IPS-18a (cell line): ENCODE results near the gene MAP2K1.

Experiments
- H3K27ac ChIP-seq: one replicate; pipeline ENCODE4 v1.5.1; 2013; ENCODE audit warnings: low read length
- H3K27me3 ChIP-seq: one replicate; pipeline ENCODE4 v1.6.1; 2013; ENCODE audit warnings: mild to moderate bottlenecking, low read length; ENCODE audit not compliant: control insufficient read depth, insufficient read depth
- H3K36me3 ChIP-seq: one replicate; pipeline ENCODE4 v1.6.1; 2013; ENCODE audit warnings: low read depth, low read length; ENCODE audit not compliant: control insufficient read depth
- H3K4me1 ChIP-seq: one replicate; pipeline ENCODE4 v1.6.1; 2013; ENCODE audit warnings: low read depth, low read length; ENCODE audit not compliant: control insufficient read depth
- H3K4me3 ChIP-seq: one replicate; pipeline ENCODE4 v1.5.1; 2013; ENCODE audit warnings: low read length
- H3K9ac ChIP-seq: one replicate; pipeline ENCODE4 v1.6.1; 2013; ENCODE audit warnings: mild to moderate bottlenecking, low read length, moderate library complexity
- H3K9me3 ChIP-seq: one replicate; pipeline ENCODE4 v1.6.1; 2013; ENCODE audit warnings: low read depth, low read length; ENCODE audit not compliant: control insufficient read depth

The MAP2K1 gene

GRCh38 chr15:66399276-66399675 is 12.6 kb downstream of the MAP2K1 start:
- H3K27me3 ChIP-seq, result no peaks in the 10 kb centered on the region
- H3K4me1 ChIP-seq, result peaks cover 36% of the 10 kb centered on the region
- H3K9me3 ChIP-seq, result no peaks in the 10 kb centered on the region
- H3K27ac ChIP-seq, result no peak overlapping the region
- H3K4me3 ChIP-seq, result no peak overlapping the region
- no peaks in the 10 kb centered on the region for H3K36me3 ChIP-seq
- H3K9ac ChIP-seq, result no peak overlapping the region

- Histone ChIP-seq H3K4me3 (no peak overlapping the region), H3K9me3 (no peaks in the 10 kb centered on the region), H3K36me3 (no peaks in the 10 kb centered on the region), H3K4me1 (peaks cover 46% of the 10 kb centered on the region), H3K27ac (no peak overlapping the region), H3K27me3 (no peaks in the 10 kb centered on the region), H3K9ac (no peak overlapping the region)
Measured at GRCh38 chr15:66400351-66400774, 13.7 kb downstream of the MAP2K1 start.

- Histone ChIP-seq H3K36me3 (no peaks in the 10 kb centered on the region), H3K27me3 (no peaks in the 10 kb centered on the region), H3K4me3 (no peak overlapping the region), H3K27ac (no peak overlapping the region), H3K9ac (no peak overlapping the region), H3K9me3 (no peaks in the 10 kb centered on the region), H3K4me1 (peaks cover 56% of the 10 kb centered on the region)
Measured at GRCh38 chr15:66401130-66402021, 14.7 kb downstream of the MAP2K1 start.

DNA sequence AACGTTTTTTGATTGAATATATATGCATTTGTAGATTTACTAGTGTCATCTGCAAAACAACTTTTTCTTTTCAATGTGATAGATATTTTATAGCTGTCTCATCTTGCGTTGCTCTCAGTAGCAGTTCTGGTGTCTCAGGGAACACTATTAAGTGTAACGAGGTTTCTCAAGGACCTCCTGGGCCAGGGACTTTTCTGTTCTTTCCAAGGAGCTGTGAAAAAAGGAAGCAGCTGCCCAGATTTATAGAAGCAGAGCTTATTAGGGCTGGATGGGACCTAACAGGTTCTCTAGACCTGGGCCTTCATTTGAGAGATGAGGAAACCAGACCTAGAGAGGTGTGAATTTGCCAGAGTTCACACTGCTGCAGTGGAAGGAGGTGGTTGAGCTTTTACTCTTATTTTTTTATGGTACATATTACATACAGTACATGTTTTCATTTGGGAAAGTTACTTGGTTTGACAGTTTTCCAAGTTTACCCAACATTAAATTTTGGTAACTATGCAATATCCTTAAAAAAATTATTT is 16.1 kb downstream of the MAP2K1 start:
- peak overlapping the region; percentile 29 for H3K9ac ChIP-seq
- H3K4me1 ChIP-seq, result peaks cover 60% of the 10 kb centered on the region
- no peak overlapping the region for H3K4me3 ChIP-seq
- no peaks in the 10 kb centered on the region for H3K36me3 ChIP-seq
- H3K27ac ChIP-seq, result no peak overlapping the region
- H3K27me3 ChIP-seq, result no peaks in the 10 kb centered on the region
- no peaks in the 10 kb centered on the region for H3K9me3 ChIP-seq

GRCh38 chr15:66403323-66403722 is 16.6 kb downstream of the MAP2K1 start:
- H3K9me3 ChIP-seq, result no peaks in the 10 kb centered on the region
- peaks cover 60% of the 10 kb centered on the region for H3K4me1 ChIP-seq
- H3K27ac ChIP-seq, result no peak overlapping the region
- H3K27me3 ChIP-seq, result no peaks in the 10 kb centered on the region
- H3K9ac ChIP-seq, result peak overlapping the region; percentile 29
- no peaks in the 10 kb centered on the region for H3K36me3 ChIP-seq
- no peak overlapping the region for H3K4me3 ChIP-seq

DNA sequence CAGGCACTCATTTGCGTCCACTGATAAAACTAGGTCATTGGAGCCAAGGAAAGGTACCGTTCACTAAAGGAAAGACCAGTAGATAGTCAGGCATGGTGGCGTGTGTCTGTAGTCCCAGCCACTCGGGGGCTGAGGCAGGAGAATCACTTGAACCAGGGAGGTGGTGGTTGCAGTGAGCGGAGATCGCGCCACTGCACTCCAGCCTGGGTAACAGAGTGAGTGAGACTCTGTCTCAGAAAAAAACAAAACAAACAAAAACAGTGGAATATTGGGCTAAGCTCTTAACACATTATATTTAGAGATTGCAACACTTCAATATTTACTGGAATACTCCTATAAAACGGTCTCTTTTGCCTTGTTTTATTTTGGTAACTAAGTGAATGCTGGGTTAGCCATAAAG is 17.4 kb downstream of the MAP2K1 start:
- Histone ChIP-seq H3K27me3 (no peaks in the 10 kb centered on the region), H3K36me3 (no peaks in the 10 kb centered on the region), H3K9me3 (no peaks in the 10 kb centered on the region), H3K4me1 (peaks cover 62% of the 10 kb centered on the region), H3K4me3 (peak overlapping the region; percentile 26), H3K27ac (peak overlapping the region; percentile 73), H3K9ac (peak overlapping the region; percentile 44)

- Histone ChIP-seq H3K4me3 (peak overlapping the region; percentile 26), H3K4me1 (peaks cover 66% of the 10 kb centered on the region), H3K9ac (peak overlapping the region; percentile 44), H3K36me3 (no peaks in the 10 kb centered on the region), H3K27ac (peak overlapping the region; percentile 73), H3K9me3 (no peaks in the 10 kb centered on the region), H3K27me3 (no peaks in the 10 kb centered on the region)
Measured at GRCh38 chr15:66404532-66404931, 17.8 kb downstream of the MAP2K1 start.

GRCh38 chr15:66405007-66405406 is 18.3 kb downstream of the MAP2K1 start:
- Histone ChIP-seq H3K27me3 (no peaks in the 10 kb centered on the region), H3K9ac (peak overlapping the region; percentile 9), H3K4me1 (peaks cover 71% of the 10 kb centered on the region), H3K27ac (peak overlapping the region; percentile 38), H3K9me3 (no peaks in the 10 kb centered on the region), H3K4me3 (no peak overlapping the region), H3K36me3 (no peaks in the 10 kb centered on the region)

- no peak overlapping the region for H3K9ac ChIP-seq
- H3K36me3 ChIP-seq, result no peaks in the 10 kb centered on the region
- H3K9me3 ChIP-seq, result no peaks in the 10 kb centered on the region
- H3K27ac ChIP-seq, result no peak overlapping the region
- peaks cover 73% of the 10 kb centered on the region for H3K4me1 ChIP-seq
- H3K27me3 ChIP-seq, result no peaks in the 10 kb centered on the region
- H3K4me3 ChIP-seq, result no peak overlapping the region
Measured at GRCh38 chr15:66405615-66406014, 18.9 kb downstream of the MAP2K1 start.

- H3K36me3 ChIP-seq, result no peaks in the 10 kb centered on the region
- peaks cover 62% of the 10 kb centered on the region for H3K4me1 ChIP-seq
- H3K9ac ChIP-seq, result no peak overlapping the region
- H3K27ac ChIP-seq, result no peak overlapping the region
- H3K9me3 ChIP-seq, result no peaks in the 10 kb centered on the region
- no peak overlapping the region for H3K4me3 ChIP-seq
- H3K27me3 ChIP-seq, result no peaks in the 10 kb centered on the region
Measured at GRCh38 chr15:66408254-66408653, 21.5 kb downstream of the MAP2K1 start.

DNA sequence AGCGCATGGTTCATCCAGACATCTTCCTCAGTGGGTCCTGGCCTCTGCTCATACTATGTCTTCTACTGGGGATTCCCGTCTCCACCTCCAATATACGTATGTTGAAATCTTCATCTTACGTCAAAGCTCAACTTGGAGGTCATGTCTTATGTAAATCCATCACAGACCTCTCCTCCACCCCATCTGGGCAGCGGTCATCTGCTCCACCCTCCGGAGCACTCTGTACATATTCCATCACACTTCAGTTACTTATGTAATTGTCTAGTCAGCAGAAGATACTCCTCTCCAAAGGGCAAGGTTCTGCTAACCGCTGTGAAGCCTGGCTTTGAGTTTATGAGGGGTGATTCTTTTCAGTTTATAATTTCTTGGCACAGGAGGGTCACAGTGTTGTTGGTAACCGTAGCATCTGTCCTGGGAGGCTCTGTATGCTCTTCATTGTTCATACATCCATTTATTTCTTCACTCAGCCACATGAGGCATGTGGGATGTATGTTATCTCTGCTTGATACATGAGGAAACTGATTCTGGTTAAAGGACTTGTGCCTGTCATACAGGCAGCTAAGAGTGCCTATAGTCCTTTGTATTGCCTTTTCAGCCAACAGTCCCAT is 22.1 kb downstream of the MAP2K1 start:
- Histone ChIP-seq H3K27me3 (no peaks in the 10 kb centered on the region), H3K9me3 (peaks cover under 1% of the 10 kb centered on the region), H3K27ac (no peak overlapping the region), H3K4me3 (no peak overlapping the region), H3K4me1 (peaks cover 57% of the 10 kb centered on the region), H3K36me3 (no peaks in the 10 kb centered on the region), H3K9ac (no peak overlapping the region)
